ENCODE results near the gene RARS2.
A peak's percentile ranks its signal among the peaks of the same experiment; 100 is the strongest.

DNA sequence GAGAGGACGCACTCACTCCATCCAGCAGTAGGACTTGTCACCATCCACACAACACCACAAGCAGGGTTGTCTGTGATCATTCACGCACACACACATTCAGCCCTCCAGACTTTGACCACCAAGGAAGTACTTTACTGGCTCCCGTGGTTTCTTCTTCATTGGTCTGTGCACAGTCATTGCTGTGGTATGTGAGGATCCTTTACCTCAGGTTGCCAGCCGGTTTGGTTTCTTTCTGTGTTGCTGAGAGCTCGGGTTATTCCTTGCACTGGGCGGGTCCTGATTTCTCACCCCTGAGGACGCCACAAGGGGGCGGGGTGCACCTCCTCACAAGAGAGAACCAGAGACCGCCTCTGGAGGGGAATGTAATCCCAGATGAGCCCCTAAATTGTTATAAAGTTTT is 105.9 kb downstream of the RARS2 start:
- TF ChIP-seq, protein P1, sequence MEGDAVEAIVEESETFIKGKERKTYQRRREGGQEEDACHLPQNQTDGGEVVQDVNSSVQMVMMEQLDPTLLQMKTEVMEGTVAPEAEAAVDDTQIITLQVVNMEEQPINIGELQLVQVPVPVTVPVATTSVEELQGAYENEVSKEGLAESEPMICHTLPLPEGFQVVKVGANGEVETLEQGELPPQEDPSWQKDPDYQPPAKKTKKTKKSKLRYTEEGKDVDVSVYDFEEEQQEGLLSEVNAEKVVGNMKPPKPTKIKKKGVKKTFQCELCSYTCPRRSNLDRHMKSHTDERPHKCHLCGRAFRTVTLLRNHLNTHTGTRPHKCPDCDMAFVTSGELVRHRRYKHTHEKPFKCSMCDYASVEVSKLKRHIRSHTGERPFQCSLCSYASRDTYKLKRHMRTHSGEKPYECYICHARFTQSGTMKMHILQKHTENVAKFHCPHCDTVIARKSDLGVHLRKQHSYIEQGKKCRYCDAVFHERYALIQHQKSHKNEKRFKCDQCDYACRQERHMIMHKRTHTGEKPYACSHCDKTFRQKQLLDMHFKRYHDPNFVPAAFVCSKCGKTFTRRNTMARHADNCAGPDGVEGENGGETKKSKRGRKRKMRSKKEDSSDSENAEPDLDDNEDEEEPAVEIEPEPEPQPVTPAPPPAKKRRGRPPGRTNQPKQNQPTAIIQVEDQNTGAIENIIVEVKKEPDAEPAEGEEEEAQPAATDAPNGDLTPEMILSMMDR (tag by site-specific recombination; IDR thresholded peaks at IDR 0.05) = peak; percentile 28; the same call in 1 of the 2 replicates
- TF ChIP-seq ZNF416 (tag by site-specific recombination; IDR thresholded peaks at IDR 0.05) = no peak
- no peak for TF ChIP-seq ZNF549 (tag by site-specific recombination; IDR thresholded peaks at IDR 0.05)
- TF ChIP-seq ZNF707 (tag by site-specific recombination; IDR thresholded peaks at IDR 0.05) = no peak
- no peak for TF ChIP-seq ZNF510 (tag by site-specific recombination; IDR thresholded peaks at IDR 0.05; ENCODE audit: insufficient replicate concordance)
- no peak for TF ChIP-seq ZNF449 (tag by site-specific recombination; IDR thresholded peaks at IDR 0.05)
- no peak for TF ChIP-seq ZNF610 (tag by site-specific recombination; IDR thresholded peaks at IDR 0.05; ENCODE audit: borderline replicate concordance)
- no peak for TF ChIP-seq ZFP3 (tag by site-specific recombination; IDR thresholded peaks at IDR 0.05; ENCODE audit: low read depth)
- no peak for TF ChIP-seq PRDM2 (tag by site-specific recombination; IDR thresholded peaks at IDR 0.05; ENCODE audit: borderline replicate concordance)
- TF ChIP-seq ZNF558 (tag by site-specific recombination; IDR thresholded peaks at IDR 0.05) = no peak
